ENCODE results near the gene EPHA8.

EPHA8 gene

DNA sequence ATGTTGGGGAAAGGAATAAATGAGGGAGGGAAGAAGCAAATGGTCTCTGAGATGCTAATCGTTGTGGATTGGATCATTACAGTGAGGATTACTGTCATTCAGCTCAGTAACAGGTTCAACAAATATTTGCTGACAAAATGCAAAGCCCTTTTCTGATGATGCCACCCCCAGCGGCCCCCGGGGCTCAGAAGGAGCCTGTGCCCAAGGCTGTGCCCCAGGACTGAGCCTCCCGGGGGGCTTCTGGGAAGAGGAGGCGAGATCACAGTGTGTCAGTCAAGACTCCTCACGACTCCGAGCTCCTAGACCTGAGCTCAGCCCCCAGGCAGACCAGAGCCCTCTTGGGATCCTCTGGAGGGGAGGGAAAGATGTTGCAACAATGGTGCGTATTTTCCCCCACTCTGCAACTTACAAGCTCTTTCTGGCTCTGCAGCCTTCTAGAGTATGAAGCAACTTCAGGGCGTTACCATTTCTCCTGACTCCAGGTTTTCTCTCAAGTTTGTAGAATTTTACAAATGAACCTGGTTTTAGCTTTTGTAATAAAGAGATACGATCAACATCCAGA, 20.8 kb downstream of the EPHA8 start:
- no peak overlapping the region for H3K27ac ChIP-seq (ENCODE audit: low read depth, low read length)
- H3K9me3 ChIP-seq (ENCODE audit: control insufficient read depth, insufficient read depth, low read length) = no peaks in the 10 kb centered on the region; the same call in 1 of the 2 replicates
- 0 out of 2 replicates have a peak, but pooled peaks cover 4% of the 10 kb centered on the region for H3K4me1 ChIP-seq (ENCODE audit: control insufficient read depth, insufficient read depth, low read length)
- no peaks in the 10 kb centered on the region for H3K27me3 ChIP-seq (ENCODE audit: control insufficient read depth, insufficient read depth, low read length)
- H3K4me3 ChIP-seq (ENCODE audit: low read depth, low read length) = no peak overlapping the region
- no peaks in the 10 kb centered on the region for H3K36me3 ChIP-seq (ENCODE audit: control insufficient read depth, insufficient read depth, low read length)
- H3K9ac ChIP-seq (ENCODE audit: low read depth, low read length) = no peak overlapping the region

DNA sequence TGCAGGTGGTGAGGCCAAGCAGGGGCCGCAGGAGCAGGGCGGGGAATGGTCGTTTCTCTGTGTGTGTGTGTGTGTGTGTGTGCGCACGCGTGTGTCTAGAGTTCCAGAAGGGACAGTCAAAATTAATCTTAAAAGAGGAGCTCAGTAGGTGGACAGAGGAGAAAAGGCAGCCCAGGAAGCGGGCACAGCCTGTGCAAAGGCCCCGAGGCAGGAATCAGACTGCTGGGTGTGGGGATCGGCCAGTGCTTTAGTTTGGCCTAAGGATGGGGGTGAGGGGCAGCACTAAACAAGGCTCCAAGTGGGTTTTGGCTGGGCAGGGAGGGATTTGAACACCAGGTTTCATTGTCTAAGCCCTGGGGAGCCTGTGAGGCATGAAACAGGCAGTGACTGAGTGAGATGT, 21.7 kb downstream of the EPHA8 start:
- H3K9ac ChIP-seq (ENCODE audit: low read depth, low read length) = no peak overlapping the region
- H3K27ac ChIP-seq (ENCODE audit: low read depth, low read length) = no peak overlapping the region
- no peak overlapping the region for H3K4me3 ChIP-seq (ENCODE audit: low read depth, low read length)
- H3K4me1 ChIP-seq (ENCODE audit: control insufficient read depth, insufficient read depth, low read length) = 0 out of 2 replicates have a peak, but pooled peaks cover 4% of the 10 kb centered on the region
- no peaks in the 10 kb centered on the region for H3K9me3 ChIP-seq (ENCODE audit: control insufficient read depth, insufficient read depth, low read length)
- H3K27me3 ChIP-seq (ENCODE audit: control insufficient read depth, insufficient read depth, low read length) = no peaks in the 10 kb centered on the region
- no peaks in the 10 kb centered on the region for H3K36me3 ChIP-seq (ENCODE audit: control insufficient read depth, insufficient read depth, low read length)

DNA sequence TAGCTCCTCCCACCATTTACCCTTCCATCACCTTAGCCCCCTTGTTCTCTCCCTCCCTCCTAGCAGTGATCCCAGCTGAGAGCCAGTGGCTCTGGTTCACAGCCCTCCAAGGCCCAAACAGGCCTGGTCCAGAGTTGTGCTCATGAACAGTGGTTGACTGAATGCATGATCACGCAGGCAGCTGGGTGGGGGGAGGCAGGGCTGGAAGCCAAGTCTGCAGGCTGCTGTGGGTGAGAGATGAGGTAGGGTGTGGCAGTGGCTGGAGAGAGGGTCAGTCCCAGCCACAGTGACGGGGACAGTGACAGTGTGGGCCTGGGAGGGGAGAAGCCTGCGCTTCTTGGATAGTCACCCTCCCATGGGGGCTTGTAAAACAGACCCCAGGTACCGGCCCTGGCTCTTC, 22.2 kb downstream of the EPHA8 start:
- Histone ChIP-seq H3K4me1 (ENCODE audit: control insufficient read depth, insufficient read depth, low read length) (0 out of 2 replicates have a peak, but pooled peaks cover 4% of the 10 kb centered on the region), H3K9ac (ENCODE audit: low read depth, low read length) (no peak overlapping the region), H3K36me3 (ENCODE audit: control insufficient read depth, insufficient read depth, low read length) (no peaks in the 10 kb centered on the region), H3K9me3 (ENCODE audit: control insufficient read depth, insufficient read depth, low read length) (no peaks in the 10 kb centered on the region), H3K27ac (ENCODE audit: low read depth, low read length) (no peak overlapping the region), H3K4me3 (ENCODE audit: low read depth, low read length) (no peak overlapping the region), H3K27me3 (ENCODE audit: control insufficient read depth, insufficient read depth, low read length) (no peaks in the 10 kb centered on the region)

DNA sequence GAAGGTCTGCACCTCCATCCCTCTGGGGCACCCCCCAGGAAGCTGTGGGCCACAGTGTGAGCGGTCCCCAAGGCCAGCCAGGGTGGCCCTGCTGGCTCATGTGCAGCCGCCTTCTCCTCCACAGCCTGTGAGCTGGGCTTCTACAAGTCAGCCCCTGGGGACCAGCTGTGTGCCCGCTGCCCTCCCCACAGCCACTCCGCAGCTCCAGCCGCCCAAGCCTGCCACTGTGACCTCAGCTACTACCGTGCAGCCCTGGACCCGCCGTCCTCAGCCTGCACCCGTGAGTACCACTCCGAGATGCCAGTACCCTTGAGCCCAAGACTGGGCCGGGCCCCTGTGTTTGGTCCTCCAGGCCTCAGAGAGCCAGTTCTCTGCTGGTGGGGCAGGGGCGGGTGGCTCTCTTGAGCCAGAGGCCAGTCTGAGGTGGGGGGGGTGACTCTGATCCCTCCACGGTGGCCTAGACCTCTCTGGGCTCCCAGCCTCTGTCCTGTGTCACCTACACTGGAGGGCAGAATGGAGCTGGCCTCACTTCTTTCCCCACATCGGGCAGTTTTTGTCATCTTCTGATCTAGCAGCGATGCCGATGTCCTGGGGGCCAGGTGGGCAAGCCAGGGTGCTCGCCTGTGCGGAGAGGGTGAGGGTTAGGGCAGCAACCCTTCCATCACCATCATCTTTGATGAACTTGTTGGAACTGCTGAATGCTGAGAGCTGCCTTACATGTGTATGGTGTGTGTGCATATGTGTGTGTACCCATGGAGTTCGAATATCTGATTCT, 23.3 kb downstream of the EPHA8 start:
- Histone ChIP-seq H3K36me3 (ENCODE audit: control insufficient read depth, insufficient read depth, low read length) (no peaks in the 10 kb centered on the region), H3K27ac (ENCODE audit: low read depth, low read length) (no peak overlapping the region), H3K9me3 (ENCODE audit: control insufficient read depth, insufficient read depth, low read length) (no peaks in the 10 kb centered on the region), H3K9ac (ENCODE audit: low read depth, low read length) (no peak overlapping the region), H3K27me3 (ENCODE audit: control insufficient read depth, insufficient read depth, low read length) (no peaks in the 10 kb centered on the region), H3K4me3 (ENCODE audit: low read depth, low read length) (no peak overlapping the region), H3K4me1 (ENCODE audit: control insufficient read depth, insufficient read depth, low read length) (0 out of 2 replicates have a peak, but pooled peaks cover 4% of the 10 kb centered on the region)

DNA sequence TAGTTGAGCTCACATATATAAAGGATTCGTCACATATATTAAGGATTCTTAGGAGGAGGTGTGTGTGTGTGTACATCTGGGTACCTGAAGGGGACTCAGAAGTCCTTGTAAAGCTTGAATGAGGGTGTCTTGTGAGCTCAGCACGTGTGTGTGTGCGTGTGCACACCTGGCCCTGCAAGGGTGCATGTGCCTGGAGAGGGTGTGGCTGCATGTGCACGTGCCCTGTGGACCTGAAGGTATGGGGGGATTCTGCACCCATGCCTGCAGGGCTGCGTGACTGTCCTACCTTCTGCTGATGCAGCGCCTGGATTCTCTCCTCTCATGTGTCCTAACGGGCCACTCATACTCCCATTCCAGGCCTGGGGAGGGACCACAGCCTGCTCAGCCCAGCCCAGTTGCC, 24.0 kb downstream of the EPHA8 start:
- no peak overlapping the region for H3K4me3 ChIP-seq (ENCODE audit: low read depth, low read length)

DNA sequence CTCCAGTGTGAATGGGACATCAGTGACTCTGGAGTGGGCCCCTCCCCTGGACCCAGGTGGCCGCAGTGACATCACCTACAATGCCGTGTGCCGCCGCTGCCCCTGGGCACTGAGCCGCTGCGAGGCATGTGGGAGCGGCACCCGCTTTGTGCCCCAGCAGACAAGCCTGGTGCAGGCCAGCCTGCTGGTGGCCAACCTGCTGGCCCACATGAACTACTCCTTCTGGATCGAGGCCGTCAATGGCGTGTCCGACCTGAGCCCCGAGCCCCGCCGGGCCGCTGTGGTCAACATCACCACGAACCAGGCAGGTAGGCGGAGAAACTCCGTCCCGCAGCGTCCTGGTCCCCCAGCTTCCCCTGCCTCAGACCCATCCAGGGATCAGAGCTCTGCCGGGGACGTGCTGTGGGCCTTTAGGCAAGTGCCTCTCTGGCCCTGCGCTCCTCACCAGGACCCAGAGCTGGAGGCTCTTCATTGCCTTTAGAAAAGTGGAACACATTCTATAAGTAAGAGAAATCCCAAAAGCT, 25.7 kb downstream of the EPHA8 start:
- no peak overlapping the region for H3K4me3 ChIP-seq (ENCODE audit: low read depth, low read length)
- no peaks in the 10 kb centered on the region for H3K27me3 ChIP-seq (ENCODE audit: control insufficient read depth, insufficient read depth, low read length)
- H3K27ac ChIP-seq (ENCODE audit: low read depth, low read length) = no peak overlapping the region
- H3K4me1 ChIP-seq (ENCODE audit: control insufficient read depth, insufficient read depth, low read length) = 0 out of 2 replicates have a peak, but pooled peaks cover 3% of the 10 kb centered on the region
- H3K9me3 ChIP-seq (ENCODE audit: control insufficient read depth, insufficient read depth, low read length) = no peaks in the 10 kb centered on the region
- no peak overlapping the region for H3K9ac ChIP-seq (ENCODE audit: low read depth, low read length)
- no peaks in the 10 kb centered on the region for H3K36me3 ChIP-seq (ENCODE audit: control insufficient read depth, insufficient read depth, low read length)

More for the DNA sequence above, 24.0 kb downstream of the EPHA8 start:
- Histone ChIP-seq H3K9ac (ENCODE audit: low read depth, low read length) (no peak overlapping the region), H3K36me3 (ENCODE audit: control insufficient read depth, insufficient read depth, low read length) (no peaks in the 10 kb centered on the region), H3K4me1 (ENCODE audit: control insufficient read depth, insufficient read depth, low read length) (0 out of 2 replicates have a peak, but pooled peaks cover 4% of the 10 kb centered on the region), H3K27me3 (ENCODE audit: control insufficient read depth, insufficient read depth, low read length) (no peaks in the 10 kb centered on the region), H3K9me3 (ENCODE audit: control insufficient read depth, insufficient read depth, low read length) (no peaks in the 10 kb centered on the region), H3K27ac (ENCODE audit: low read depth, low read length) (no peak overlapping the region)

DNA sequence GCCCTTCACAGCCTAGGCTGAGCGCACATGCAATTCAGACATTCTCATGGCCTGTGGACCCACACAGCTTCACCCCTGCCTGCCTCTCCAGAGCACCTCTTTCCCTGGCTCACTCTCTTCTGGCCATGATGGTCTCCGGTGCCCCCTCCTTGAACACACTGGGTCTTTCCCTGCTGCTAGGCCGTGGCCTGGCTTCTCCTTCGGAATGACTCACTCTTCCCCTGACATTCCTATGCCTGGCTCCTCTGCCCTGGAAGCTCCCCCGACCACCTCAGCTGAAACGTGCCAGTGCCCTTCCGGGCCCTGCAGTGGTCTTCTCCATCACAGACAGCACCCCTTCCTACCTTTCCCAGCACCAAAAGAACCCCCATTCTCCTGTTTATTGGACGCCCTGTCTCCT, 28.3 kb downstream of the EPHA8 start:
- Histone ChIP-seq H3K27ac (ENCODE audit: low read depth, low read length) (no peak overlapping the region), H3K4me3 (ENCODE audit: low read depth, low read length) (no peak overlapping the region), H3K9me3 (ENCODE audit: control insufficient read depth, insufficient read depth, low read length) (no peaks in the 10 kb centered on the region), H3K9ac (ENCODE audit: low read depth, low read length) (no peak overlapping the region), H3K36me3 (ENCODE audit: control insufficient read depth, insufficient read depth, low read length) (no peaks in the 10 kb centered on the region), H3K4me1 (ENCODE audit: control insufficient read depth, insufficient read depth, low read length) (no peaks in the 10 kb centered on the region), H3K27me3 (ENCODE audit: control insufficient read depth, insufficient read depth, low read length) (no peaks in the 10 kb centered on the region)

DNA sequence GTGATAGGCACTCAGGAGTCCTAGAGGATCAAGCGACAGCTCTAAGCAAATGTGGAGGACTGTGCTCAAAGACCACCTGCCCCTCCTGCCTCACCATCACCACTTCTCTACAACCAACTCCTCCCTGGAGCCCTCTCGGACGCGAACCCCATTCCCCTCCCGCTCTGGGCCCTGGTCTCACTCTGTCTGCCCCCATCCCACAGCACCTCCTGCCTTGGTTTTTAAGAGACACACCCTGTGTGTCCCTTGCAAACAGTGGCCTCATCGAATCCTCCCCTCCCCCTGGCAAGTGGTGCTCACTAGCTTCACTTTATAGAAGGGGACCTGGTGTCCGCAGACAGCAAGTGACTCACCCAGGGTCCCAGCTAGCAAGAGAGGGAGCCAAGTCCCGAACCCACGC, 28.8 kb downstream of the EPHA8 start:
- Histone ChIP-seq H3K4me3 (ENCODE audit: low read depth, low read length) (no peak overlapping the region), H3K9me3 (ENCODE audit: control insufficient read depth, insufficient read depth, low read length) (no peaks in the 10 kb centered on the region), H3K4me1 (ENCODE audit: control insufficient read depth, insufficient read depth, low read length) (no peaks in the 10 kb centered on the region), H3K27me3 (ENCODE audit: control insufficient read depth, insufficient read depth, low read length) (no peaks in the 10 kb centered on the region), H3K9ac (ENCODE audit: low read depth, low read length) (no peak overlapping the region), H3K27ac (ENCODE audit: low read depth, low read length) (no peak overlapping the region), H3K36me3 (ENCODE audit: control insufficient read depth, insufficient read depth, low read length) (no peaks in the 10 kb centered on the region)

DNA sequence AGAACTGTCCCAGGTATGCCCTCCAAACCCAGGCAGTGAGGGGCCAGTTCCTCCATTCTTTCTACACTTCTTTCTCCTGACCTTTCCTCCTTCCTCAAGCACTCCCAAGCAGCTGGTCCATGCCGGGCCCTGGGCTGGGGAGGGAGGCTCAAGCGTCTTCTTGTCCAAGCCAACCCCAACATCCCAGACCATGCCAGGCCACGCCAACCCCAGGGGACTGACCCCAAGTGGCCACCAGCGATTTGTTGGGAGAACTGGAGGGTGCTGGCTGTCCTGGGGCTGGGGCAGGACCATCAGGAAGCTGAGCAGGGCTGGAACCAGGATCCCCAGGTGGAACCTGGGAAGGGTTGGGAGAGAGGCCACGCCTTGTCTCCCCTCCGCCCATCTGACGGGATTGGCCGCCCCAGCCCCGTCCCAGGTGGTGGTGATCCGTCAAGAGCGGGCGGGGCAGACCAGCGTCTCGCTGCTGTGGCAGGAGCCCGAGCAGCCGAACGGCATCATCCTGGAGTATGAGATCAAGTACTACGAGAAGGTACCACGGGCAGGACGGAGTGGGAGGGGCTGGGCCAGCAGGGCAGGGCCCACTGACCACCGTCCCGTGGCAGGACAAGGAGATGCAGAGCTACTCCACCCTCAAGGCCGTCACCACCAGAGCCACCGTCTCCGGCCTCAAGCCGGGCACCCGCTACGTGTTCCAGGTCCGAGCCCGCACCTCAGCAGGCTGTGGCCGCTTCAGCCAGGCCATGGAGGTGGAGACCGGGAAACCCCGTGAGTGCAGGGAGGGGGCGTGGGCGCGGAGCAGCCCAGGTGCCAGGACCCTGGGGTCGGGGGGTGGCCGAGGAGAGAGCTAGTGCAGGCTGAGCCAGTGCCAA, 29.9 kb downstream of the EPHA8 start:
- Histone ChIP-seq H3K4me1 (ENCODE audit: control insufficient read depth, insufficient read depth, low read length) (no peaks in the 10 kb centered on the region), H3K9ac (ENCODE audit: low read depth, low read length) (no peak overlapping the region), H3K27ac (ENCODE audit: low read depth, low read length) (no peak overlapping the region), H3K4me3 (ENCODE audit: low read depth, low read length) (peak overlapping the region; percentile 39; the same call in 1 of the 2 replicates), H3K9me3 (ENCODE audit: control insufficient read depth, insufficient read depth, low read length) (no peaks in the 10 kb centered on the region), H3K27me3 (ENCODE audit: control insufficient read depth, insufficient read depth, low read length) (no peaks in the 10 kb centered on the region), H3K36me3 (ENCODE audit: control insufficient read depth, insufficient read depth, low read length) (no peaks in the 10 kb centered on the region)

DNA sequence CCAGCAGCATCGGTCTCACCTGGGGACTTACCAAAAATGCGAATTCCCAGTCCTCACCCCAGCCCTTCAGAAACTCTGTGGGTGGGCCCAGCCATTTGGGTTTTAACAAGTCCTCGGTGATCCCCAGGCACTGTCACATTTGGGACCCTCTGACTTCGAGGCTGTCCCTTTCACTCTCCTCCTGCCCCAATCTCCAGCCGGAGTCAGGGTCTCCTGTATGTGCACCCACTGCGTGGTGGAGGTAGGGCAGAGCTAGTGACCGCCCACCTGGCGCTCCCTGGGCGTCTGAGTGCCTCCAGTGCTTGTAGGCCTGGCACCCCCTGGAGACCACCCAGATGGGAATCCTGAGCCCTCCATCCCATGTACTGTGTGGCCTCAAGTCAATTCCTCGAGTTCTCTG, 31.1 kb downstream of the EPHA8 start:
- Histone ChIP-seq H3K27me3 (ENCODE audit: control insufficient read depth, insufficient read depth, low read length) (no peaks in the 10 kb centered on the region), H3K9ac (ENCODE audit: low read depth, low read length) (no peak overlapping the region), H3K4me1 (ENCODE audit: control insufficient read depth, insufficient read depth, low read length) (no peaks in the 10 kb centered on the region), H3K36me3 (ENCODE audit: control insufficient read depth, insufficient read depth, low read length) (no peaks in the 10 kb centered on the region), H3K27ac (ENCODE audit: low read depth, low read length) (no peak overlapping the region), H3K4me3 (ENCODE audit: low read depth, low read length) (no peak overlapping the region), H3K9me3 (ENCODE audit: control insufficient read depth, insufficient read depth, low read length) (no peaks in the 10 kb centered on the region)
